ENCODE measurements around the gene FAM228A.

DNA sequence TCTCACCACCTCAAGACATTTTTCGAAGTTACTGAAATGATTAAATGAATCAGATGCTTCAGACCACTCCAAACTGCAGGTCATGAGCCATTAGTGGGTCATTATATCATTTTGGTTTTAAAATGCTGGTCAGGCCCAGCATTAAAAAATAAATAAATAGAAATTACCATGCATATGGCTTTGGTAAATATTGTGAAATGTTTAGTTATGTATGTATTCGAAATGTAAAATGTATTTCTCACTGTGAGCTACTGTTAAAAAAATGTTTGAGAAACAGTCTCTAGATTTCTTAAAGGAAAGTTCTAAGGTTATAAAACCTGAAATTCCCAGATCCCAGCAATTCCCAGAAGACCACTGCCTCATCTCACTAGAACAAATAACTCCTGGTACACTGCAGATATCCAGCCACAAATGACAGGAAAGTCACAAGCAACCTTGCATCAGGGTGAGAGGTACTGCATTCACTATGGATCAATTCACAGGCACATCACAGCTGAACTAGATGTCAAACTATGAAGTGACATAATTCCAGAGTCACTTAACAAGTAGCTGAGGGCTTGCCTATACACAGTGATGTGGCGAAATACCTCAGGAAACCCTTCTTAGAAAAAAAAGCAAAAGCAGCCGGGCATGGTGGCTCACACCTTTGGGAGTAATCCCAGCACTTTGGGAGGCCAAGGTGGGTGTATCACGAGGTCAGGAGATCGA is 46.6 kb downstream of the FAM228A start:
- no peak for TF ChIP-seq CTCF (IDR thresholded peaks at IDR 0.05)
- no peak for TF ChIP-seq ZFX (IDR thresholded peaks at IDR 0.05; ENCODE audit: borderline replicate concordance)

Data from 22Rv1 (cell line).